ENCODE data around the gene HS3ST4. TPM values are rescaled to one million over a fixed set of nuclear protein-coding genes. Genes with fewer than 3 reads are reported as not detected.

HS3ST4 gene
- total RNA-seq, 1 donor from 2014 or later: 1.5 TPM

DNA sequence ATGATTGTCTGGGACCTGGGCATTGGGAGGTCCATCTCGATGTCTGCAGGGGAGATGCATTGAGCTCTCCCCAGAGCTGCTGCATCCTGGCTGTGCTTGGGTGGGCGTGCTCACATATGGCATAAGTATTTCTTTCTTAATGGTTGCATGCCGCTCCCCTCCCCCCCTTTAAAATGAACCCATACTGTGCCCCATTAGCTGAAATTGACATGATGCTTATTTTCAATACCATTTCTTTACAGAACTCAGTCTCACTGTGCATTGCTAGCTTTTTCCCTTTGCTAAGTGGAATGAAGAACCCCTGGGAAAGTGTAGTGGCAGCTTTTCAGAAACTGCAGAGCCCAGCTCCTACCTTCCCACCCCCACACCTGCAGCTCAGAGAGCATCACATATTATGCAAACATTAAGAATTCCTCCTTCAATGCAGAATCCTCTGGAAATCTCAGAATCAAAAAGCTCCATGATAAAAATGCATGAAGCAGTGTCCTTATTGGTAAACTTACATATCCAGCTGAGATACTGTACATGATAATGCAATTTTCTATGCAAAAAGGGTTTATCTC lies 56.4 kb downstream of the HS3ST4 start:
- DNase-seq (ENCODE audit: extremely low spot score in 2 of 2): no peak
- TF ChIP-seq, protein P1, sequence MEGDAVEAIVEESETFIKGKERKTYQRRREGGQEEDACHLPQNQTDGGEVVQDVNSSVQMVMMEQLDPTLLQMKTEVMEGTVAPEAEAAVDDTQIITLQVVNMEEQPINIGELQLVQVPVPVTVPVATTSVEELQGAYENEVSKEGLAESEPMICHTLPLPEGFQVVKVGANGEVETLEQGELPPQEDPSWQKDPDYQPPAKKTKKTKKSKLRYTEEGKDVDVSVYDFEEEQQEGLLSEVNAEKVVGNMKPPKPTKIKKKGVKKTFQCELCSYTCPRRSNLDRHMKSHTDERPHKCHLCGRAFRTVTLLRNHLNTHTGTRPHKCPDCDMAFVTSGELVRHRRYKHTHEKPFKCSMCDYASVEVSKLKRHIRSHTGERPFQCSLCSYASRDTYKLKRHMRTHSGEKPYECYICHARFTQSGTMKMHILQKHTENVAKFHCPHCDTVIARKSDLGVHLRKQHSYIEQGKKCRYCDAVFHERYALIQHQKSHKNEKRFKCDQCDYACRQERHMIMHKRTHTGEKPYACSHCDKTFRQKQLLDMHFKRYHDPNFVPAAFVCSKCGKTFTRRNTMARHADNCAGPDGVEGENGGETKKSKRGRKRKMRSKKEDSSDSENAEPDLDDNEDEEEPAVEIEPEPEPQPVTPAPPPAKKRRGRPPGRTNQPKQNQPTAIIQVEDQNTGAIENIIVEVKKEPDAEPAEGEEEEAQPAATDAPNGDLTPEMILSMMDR (IDR thresholded peaks at IDR 0.05): no peak
- TF ChIP-seq POLR2A (IDR thresholded peaks at IDR 0.05) (no peak), POLR2AphosphoS5 (IDR thresholded peaks at IDR 0.05; ENCODE audit: insufficient read depth in 1 of 2, low read depth in 1 of 2) (no peak)
- no peak overlapping the region for H3K27ac ChIP-seq
- H3K27me3 ChIP-seq: no peaks in the 10 kb centered on the region
- intact Hi-C loops (cut with DNase I): no loop called here
- no peak overlapping the region for H3K4me3 ChIP-seq
- H3K4me1 ChIP-seq: no peaks in the 10 kb centered on the region
- H3K36me3 ChIP-seq: no peaks in the 10 kb centered on the region
- no peaks in the 10 kb centered on the region for H3K9me3 ChIP-seq

DNA sequence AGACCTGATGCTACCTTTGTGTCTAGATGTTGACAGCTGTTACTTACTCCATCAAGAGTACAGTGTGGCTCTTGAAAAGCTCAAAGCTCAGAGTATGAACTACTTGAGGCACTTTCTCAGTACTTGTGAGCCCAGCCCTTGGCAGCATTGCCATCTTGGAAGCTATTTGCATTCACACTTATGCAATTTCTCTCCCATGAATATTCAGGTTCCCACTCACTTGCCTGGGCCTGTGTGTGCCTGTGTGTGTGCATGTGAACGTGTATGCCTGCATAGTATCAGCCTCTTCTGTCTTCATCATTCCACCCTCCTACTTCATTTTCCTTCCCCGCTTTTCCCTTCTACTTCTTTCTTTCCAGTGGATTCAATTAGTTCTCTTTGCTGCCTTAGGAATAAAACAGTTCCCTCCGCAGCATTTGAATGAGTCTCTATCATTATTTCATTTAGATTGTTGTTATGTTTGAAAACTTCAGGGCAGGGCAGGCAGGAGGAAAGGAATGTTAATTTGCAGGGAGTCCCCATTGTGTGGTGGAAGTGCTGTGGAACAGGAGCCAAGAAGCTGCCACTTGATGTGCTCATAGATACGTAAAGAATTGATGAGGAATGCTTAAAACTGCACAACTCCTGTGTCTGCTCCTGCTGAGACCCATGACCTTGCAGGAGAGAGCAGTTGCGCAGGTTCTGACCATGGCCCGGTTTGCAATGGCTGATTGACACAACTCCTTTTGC lies 58.9 kb downstream of the HS3ST4 start:
- TF ChIP-seq, protein P1 (IDR thresholded peaks at IDR 0.05): no peak
- TF ChIP-seq POLR2AphosphoS5 (IDR thresholded peaks at IDR 0.05; ENCODE audit: insufficient read depth in 1 of 2, low read depth in 1 of 2) (no peak), POLR2A (IDR thresholded peaks at IDR 0.05) (no peak)
- no peak overlapping the region for H3K27ac ChIP-seq
- intact Hi-C loops (cut with DNase I): no loop called here
- no peaks in the 10 kb centered on the region for H3K36me3 ChIP-seq
- H3K4me1 ChIP-seq: no peaks in the 10 kb centered on the region
- no peaks in the 10 kb centered on the region for H3K27me3 ChIP-seq
- no peak overlapping the region for H3K4me3 ChIP-seq
- no peak for DNase-seq (ENCODE audit: extremely low spot score in 2 of 2)
- H3K9me3 ChIP-seq: no peaks in the 10 kb centered on the region

DNA sequence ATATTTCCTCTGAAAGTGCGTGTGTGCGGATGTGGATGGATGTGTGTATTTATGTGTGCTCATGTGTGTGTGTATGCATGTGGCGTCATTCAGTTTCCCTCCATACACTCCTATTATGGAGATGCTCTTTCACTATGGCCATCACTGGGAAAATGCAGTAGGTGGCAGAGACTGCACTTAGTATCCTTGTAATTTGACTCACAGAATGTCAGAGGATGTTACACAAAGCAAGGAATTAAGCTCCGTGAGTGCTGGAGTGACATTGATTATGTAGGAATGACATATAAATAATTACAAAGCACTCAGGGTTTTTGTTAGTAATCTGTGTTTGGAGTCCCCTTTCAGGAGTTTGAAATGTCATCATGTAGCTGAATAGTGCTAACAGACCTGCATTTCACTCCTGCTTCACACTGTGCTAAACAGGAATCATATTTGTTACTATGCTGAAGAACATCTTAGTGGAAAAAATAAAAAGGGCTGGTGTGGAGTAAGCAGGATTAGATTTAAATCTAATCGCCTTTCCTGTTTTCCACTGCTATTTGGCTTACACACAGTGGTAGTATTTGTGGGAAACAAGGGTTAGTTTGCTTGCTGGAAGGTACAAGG lies 59.6 kb downstream of the HS3ST4 start:
- H3K27ac ChIP-seq: no peak overlapping the region
- no peaks in the 10 kb centered on the region for H3K4me1 ChIP-seq
- H3K36me3 ChIP-seq: no peaks in the 10 kb centered on the region
- intact Hi-C loops (cut with DNase I): no loop called here
- TF ChIP-seq POLR2A (IDR thresholded peaks at IDR 0.05): no peak
- TF ChIP-seq, protein P1 (IDR thresholded peaks at IDR 0.05): no peak
- no peak for TF ChIP-seq POLR2AphosphoS5 (IDR thresholded peaks at IDR 0.05; ENCODE audit: insufficient read depth in 1 of 2, low read depth in 1 of 2)
- no peaks in the 10 kb centered on the region for H3K9me3 ChIP-seq
- H3K27me3 ChIP-seq: no peaks in the 10 kb centered on the region
- DNase-seq (ENCODE audit: extremely low spot score in 2 of 2): no peak
- H3K4me3 ChIP-seq: no peak overlapping the region

DNA sequence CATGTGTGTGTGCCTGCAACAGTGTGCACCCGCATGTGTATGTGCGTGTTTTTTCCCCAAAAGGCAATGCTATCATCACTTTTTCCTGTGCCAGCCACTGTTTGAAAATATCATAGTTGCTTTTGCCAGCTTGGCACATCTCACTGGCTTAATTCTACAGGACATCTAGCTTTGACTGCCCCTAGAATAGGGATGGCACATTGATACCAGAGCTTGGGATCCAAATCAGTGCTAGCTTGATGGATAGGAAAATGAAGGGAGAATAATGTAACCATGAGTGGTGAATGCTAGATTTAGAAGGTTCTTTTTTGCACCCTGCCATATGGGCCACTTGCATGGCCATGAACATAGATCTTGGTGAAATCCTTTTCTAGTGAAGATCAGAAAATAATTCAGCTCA lies 72.7 kb downstream of the HS3ST4 start:
- Histone ChIP-seq H3K27ac (no peak overlapping the region), H3K4me3 (no peak overlapping the region), H3K27me3 (no peaks in the 10 kb centered on the region), H3K36me3 (no peaks in the 10 kb centered on the region), H3K9me3 (no peaks in the 10 kb centered on the region), H3K4me1 (no peaks in the 10 kb centered on the region)
- intact Hi-C loops (cut with DNase I): no loop called here
- no peak for TF ChIP-seq POLR2AphosphoS5 (IDR thresholded peaks at IDR 0.05; ENCODE audit: insufficient read depth in 1 of 2, low read depth in 1 of 2)
- TF ChIP-seq POLR2A (IDR thresholded peaks at IDR 0.05): no peak
- TF ChIP-seq, protein P1 (IDR thresholded peaks at IDR 0.05): no peak
- no peak for DNase-seq (ENCODE audit: extremely low spot score in 2 of 2)

DNA sequence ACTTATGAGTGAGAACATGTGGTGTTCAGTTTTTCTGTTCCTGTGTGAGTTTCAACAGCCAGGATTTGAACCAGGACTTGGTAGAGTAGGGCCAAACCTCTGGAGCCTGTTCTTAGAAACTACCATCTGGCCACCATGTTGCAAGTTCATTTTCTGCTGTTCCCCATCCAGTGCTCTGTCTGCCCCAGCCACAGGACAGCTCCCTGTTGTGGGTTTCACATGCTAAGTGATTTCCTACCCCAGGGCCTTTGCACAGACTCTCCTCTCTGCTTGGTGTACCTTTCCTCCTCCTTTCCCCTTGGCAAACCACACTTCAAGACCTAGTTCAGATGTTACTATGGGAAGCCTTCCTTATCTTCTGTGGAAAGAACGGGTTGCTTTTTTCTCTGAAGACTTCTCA lies 79.5 kb downstream of the HS3ST4 start:
- no peak for DNase-seq (ENCODE audit: extremely low spot score in 2 of 2)
- Histone ChIP-seq H3K9me3 (no peaks in the 10 kb centered on the region), H3K27me3 (no peaks in the 10 kb centered on the region), H3K27ac (no peak overlapping the region), H3K4me3 (no peak overlapping the region), H3K36me3 (no peaks in the 10 kb centered on the region), H3K4me1 (no peaks in the 10 kb centered on the region)
- TF ChIP-seq POLR2A (IDR thresholded peaks at IDR 0.05): no peak
- TF ChIP-seq POLR2AphosphoS5 (IDR thresholded peaks at IDR 0.05; ENCODE audit: insufficient read depth in 1 of 2, low read depth in 1 of 2): no peak
- TF ChIP-seq, protein P1 (IDR thresholded peaks at IDR 0.05): no peak
- intact Hi-C loops (cut with DNase I): no loop called here

Data from vagina (tissue), 2 donors.